ENCODE results near the gene KIRREL3.

Gene KIRREL3

DNA sequence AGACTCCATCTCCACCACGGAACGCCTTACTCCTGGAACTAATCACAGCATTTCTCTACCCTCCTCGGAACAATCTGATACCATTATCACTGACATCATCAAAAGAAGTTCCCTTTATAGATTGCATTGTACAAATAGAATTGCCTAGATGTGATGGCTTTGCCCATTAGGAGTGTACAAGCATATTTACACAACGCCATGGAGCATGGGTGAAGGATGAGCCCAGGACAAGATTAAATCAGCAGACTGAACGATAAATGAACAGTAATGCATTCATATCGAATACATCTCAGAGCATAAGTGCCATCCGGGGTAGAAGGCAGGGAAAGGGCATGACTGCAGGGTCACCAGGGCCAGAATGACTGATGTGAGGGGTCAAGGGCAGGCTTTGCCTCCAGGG, 57.3 kb downstream of the KIRREL3 start:
- Histone ChIP-seq H3K36me3 (replicated peaks; ENCODE audit: low read depth, low read length) (no peaks in the 10 kb centered on the region), H3K27me3 (ENCODE audit: low read depth, low read length) (peaks cover 51% of the 10 kb centered on the region), H3K9me3 (ENCODE audit: insufficient read depth, low read length) (no peaks in the 10 kb centered on the region), H3K4me3 (ENCODE audit: low read length) (no peak overlapping the region), H3K9ac (ENCODE audit: low read length) (no peak overlapping the region), H2AFZ (ENCODE audit: low read depth, low read length) (no peak overlapping the region), H3K79me2 (ENCODE audit: low read length) (no peaks in the 10 kb centered on the region), H3K4me1 (ENCODE audit: low read length) (no peaks in the 10 kb centered on the region), H3K4me2 (ENCODE audit: low read length) (no peak overlapping the region), H3K27ac (ENCODE audit: low read length) (no peak overlapping the region), H4K20me1 (ENCODE audit: insufficient read depth, low read length) (no peaks in the 10 kb centered on the region)
- no peak for TF ChIP-seq EZH2phosphoT487 (IDR thresholded peaks at IDR 0.05; ENCODE audit: low read depth)
- TF ChIP-seq, protein P1, sequence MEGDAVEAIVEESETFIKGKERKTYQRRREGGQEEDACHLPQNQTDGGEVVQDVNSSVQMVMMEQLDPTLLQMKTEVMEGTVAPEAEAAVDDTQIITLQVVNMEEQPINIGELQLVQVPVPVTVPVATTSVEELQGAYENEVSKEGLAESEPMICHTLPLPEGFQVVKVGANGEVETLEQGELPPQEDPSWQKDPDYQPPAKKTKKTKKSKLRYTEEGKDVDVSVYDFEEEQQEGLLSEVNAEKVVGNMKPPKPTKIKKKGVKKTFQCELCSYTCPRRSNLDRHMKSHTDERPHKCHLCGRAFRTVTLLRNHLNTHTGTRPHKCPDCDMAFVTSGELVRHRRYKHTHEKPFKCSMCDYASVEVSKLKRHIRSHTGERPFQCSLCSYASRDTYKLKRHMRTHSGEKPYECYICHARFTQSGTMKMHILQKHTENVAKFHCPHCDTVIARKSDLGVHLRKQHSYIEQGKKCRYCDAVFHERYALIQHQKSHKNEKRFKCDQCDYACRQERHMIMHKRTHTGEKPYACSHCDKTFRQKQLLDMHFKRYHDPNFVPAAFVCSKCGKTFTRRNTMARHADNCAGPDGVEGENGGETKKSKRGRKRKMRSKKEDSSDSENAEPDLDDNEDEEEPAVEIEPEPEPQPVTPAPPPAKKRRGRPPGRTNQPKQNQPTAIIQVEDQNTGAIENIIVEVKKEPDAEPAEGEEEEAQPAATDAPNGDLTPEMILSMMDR (IDR thresholded peaks at IDR 0.05; ENCODE audit: low read depth, low read length) = no peak

DNA sequence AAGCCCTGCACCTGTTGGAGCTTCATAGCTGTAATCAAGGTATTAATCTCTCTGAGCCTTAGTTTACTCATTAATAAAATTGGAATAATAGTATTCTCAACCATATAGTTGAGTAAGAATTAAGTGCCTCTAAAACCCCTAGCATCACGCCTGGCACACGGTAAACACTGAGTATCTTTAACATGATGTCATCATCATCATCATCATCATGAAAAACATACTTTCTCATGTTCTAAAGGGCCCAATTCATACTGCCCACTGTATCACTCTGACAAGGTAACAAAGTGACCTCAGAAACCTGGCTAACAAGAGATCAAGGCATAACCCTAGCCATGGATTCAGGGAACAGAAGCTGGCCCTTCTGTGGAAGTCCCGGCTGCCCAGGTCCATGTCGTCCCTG, 58.4 kb downstream of the KIRREL3 start:
- TF ChIP-seq EZH2phosphoT487 (IDR thresholded peaks at IDR 0.05; ENCODE audit: low read depth) = no peak
- TF ChIP-seq, protein P1 (IDR thresholded peaks at IDR 0.05; ENCODE audit: low read depth, low read length) = no peak
- no peak overlapping the region for H3K4me2 ChIP-seq (ENCODE audit: low read length)
- H3K27ac ChIP-seq (ENCODE audit: low read length) = no peak overlapping the region
- H2AFZ ChIP-seq (ENCODE audit: low read depth, low read length) = no peak overlapping the region
- no peak overlapping the region for H3K9ac ChIP-seq (ENCODE audit: low read length)
- H3K4me3 ChIP-seq (ENCODE audit: low read length) = no peak overlapping the region
- H3K36me3 ChIP-seq (replicated peaks; ENCODE audit: low read depth, low read length) = no peaks in the 10 kb centered on the region
- H3K4me1 ChIP-seq (ENCODE audit: low read length) = no peaks in the 10 kb centered on the region
- H3K9me3 ChIP-seq (ENCODE audit: insufficient read depth, low read length) = no peaks in the 10 kb centered on the region
- peaks cover 42% of the 10 kb centered on the region; the same call in 1 of the 2 replicates for H3K27me3 ChIP-seq (ENCODE audit: low read depth, low read length)
- no peaks in the 10 kb centered on the region for H4K20me1 ChIP-seq (ENCODE audit: insufficient read depth, low read length)
- no peaks in the 10 kb centered on the region for H3K79me2 ChIP-seq (ENCODE audit: low read length)

DNA sequence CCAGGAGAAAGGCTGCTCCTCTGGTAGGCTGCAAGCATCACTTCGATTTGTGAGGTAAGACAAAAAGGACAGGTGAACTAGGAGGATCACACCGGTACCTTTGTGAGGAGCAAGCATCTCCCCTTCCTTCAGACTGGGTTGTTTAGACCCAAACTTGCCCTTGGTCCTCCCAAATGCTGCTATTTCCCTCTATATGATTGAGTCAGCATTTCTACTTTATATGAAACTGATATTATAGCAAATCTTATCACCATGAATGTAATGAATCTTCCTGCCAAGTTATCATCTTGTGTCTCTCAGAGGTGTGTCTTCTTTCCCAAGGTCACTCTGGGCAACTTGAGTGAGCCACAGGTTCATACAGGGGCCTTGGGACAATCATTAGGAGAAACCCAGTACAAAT, 61.0 kb downstream of the KIRREL3 start:
- Histone ChIP-seq H3K9ac (ENCODE audit: low read length) (no peak overlapping the region), H4K20me1 (ENCODE audit: insufficient read depth, low read length) (no peaks in the 10 kb centered on the region), H3K27ac (ENCODE audit: low read length) (no peak overlapping the region), H3K4me1 (ENCODE audit: low read length) (no peaks in the 10 kb centered on the region), H3K4me2 (ENCODE audit: low read length) (no peak overlapping the region), H3K9me3 (ENCODE audit: insufficient read depth, low read length) (no peaks in the 10 kb centered on the region), H2AFZ (ENCODE audit: low read depth, low read length) (no peak overlapping the region), H3K36me3 (replicated peaks; ENCODE audit: low read depth, low read length) (no peaks in the 10 kb centered on the region), H3K79me2 (ENCODE audit: low read length) (no peaks in the 10 kb centered on the region), H3K27me3 (ENCODE audit: low read depth, low read length) (peaks cover 32% of the 10 kb centered on the region; the same call in 1 of the 2 replicates), H3K4me3 (ENCODE audit: low read length) (no peak overlapping the region)
- TF ChIP-seq, protein P1 (IDR thresholded peaks at IDR 0.05; ENCODE audit: low read depth, low read length) = no peak
- TF ChIP-seq EZH2phosphoT487 (IDR thresholded peaks at IDR 0.05; ENCODE audit: low read depth) = no peak

DNA sequence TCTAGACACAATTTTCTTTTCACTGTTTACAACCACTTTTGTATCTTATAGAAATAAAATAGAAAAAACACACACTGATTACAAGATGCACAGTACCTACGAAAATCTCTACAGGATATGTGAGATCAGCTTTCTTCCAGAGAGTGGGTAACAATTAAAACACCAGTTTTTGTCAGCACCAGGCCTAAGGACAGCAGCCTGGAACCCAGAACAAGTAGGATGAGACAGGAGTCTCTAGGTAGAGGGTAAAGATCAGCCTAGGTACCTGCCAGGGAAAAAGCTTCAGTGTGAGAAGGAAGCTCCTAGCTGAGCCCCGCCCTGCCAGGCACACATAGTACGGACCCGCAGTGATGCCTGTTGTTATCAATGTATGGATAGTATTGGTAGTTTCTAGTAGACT, 61.9 kb downstream of the KIRREL3 start:
- peaks cover 24% of the 10 kb centered on the region; the same call in 1 of the 2 replicates for H3K27me3 ChIP-seq (ENCODE audit: low read depth, low read length)
- H3K9ac ChIP-seq (ENCODE audit: low read length) = no peak overlapping the region
- H4K20me1 ChIP-seq (ENCODE audit: insufficient read depth, low read length) = no peaks in the 10 kb centered on the region
- no peak overlapping the region for H3K4me3 ChIP-seq (ENCODE audit: low read length)
- TF ChIP-seq, protein P1 (IDR thresholded peaks at IDR 0.05; ENCODE audit: low read depth, low read length) = no peak
- H3K4me1 ChIP-seq (ENCODE audit: low read length) = no peaks in the 10 kb centered on the region
- no peak overlapping the region for H2AFZ ChIP-seq (ENCODE audit: low read depth, low read length)
- H3K4me2 ChIP-seq (ENCODE audit: low read length) = no peak overlapping the region
- H3K9me3 ChIP-seq (ENCODE audit: insufficient read depth, low read length) = no peaks in the 10 kb centered on the region
- no peaks in the 10 kb centered on the region for H3K36me3 ChIP-seq (replicated peaks; ENCODE audit: low read depth, low read length)
- no peaks in the 10 kb centered on the region for H3K79me2 ChIP-seq (ENCODE audit: low read length)
- no peak overlapping the region for H3K27ac ChIP-seq (ENCODE audit: low read length)
